ENCODE data around the gene UNC119B.

DNA sequence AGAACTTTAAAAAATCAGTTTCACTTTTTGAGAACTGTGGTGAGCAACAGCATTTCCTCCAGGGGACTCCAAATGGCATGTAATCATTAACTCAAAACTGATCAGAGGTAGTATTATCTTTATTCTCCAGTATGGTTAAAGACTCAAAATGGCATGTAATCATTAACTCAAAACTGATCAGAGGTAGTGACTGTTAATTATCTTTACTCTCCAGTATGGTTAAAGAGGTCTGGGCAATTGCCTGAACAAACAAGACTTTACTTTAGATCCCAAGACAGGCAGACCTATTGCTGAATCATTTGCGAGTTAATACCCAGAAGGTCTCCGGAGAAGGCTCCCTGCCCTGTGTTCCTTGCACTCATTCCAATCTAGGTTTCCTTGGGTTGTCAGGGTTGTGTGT, 8.8 kb downstream of the UNC119B start:
- no peak for TF ChIP-seq POLR2A (IDR thresholded peaks at IDR 0.05)
- TF ChIP-seq, protein P1, sequence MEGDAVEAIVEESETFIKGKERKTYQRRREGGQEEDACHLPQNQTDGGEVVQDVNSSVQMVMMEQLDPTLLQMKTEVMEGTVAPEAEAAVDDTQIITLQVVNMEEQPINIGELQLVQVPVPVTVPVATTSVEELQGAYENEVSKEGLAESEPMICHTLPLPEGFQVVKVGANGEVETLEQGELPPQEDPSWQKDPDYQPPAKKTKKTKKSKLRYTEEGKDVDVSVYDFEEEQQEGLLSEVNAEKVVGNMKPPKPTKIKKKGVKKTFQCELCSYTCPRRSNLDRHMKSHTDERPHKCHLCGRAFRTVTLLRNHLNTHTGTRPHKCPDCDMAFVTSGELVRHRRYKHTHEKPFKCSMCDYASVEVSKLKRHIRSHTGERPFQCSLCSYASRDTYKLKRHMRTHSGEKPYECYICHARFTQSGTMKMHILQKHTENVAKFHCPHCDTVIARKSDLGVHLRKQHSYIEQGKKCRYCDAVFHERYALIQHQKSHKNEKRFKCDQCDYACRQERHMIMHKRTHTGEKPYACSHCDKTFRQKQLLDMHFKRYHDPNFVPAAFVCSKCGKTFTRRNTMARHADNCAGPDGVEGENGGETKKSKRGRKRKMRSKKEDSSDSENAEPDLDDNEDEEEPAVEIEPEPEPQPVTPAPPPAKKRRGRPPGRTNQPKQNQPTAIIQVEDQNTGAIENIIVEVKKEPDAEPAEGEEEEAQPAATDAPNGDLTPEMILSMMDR (IDR thresholded peaks at IDR 0.05 in 4 of 5, conservative IDR thresholded peaks at IDR 0.05 in 1 of 5) = no peak
